H4 (cell line): ENCODE results near the gene ERBB2. TPM values are rescaled to one million over a fixed set of nuclear protein-coding genes. Genes with fewer than 3 reads are reported as not detected.
"Not testable (repeated sequence)": the region's sequence is repeated elsewhere in the genome, so short reads cannot be mapped to it uniquely, and the experiment has no call there.

ENCODE experiments used
- DNase-seq: peaks from one replicate; pipeline ENCODE4 v3.0.0-alpha.2; 2015; ENCODE audit warnings: low spot score
- total RNA-seq: library from RNA; depleted of rRNA; stranded (reverse); fragments of >200 nt; shearing (Covaris generic); gene quantifications from 2 replicates; pipeline ENCODE4 v1.2.3, GENCODE V29; 2014

The ERBB2 gene
- total RNA-seq, 1 experiment from 2014 or later: 10.1 TPM

DNA sequence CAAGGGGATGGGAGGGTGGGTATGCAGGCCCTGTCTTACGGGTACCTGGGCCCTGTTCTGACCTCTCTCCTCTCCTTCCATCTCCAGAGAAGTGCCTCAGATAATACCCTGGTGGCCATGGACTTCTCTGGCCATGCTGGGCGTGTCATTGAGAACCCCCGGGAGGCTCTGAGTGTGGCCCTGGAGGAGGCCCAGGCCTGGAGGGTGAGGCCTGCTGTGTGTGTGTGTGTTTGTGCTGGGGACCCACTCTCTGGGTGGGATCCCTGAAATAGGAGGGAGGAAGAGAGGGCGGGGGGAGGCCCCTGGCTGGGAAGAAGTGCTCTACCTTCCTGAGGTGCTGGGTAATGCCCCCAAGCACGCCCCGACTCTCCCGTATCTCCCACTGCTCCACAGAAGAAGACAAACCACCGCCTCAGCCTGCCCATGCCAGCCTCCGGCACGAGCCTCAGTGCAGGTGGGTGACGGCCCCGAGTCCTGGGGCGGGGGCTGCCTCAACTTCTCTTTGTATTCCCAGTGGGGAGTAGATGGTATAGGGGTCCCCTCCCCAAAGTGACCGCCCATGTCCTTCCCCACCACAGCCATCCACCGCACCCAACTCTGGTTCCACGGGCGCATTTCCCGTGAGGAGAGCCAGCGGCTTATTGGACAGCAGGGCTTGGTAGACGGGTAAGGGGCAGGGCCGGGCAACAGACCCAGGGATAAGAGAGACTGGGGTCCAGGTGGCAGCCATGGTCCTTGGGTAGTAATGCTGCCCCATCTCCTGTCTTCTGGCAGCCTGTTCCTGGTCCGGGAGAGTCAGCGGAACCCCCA lies 45.7 kb downstream of the ERBB2 start:
- no peak for DNase-seq

DNA sequence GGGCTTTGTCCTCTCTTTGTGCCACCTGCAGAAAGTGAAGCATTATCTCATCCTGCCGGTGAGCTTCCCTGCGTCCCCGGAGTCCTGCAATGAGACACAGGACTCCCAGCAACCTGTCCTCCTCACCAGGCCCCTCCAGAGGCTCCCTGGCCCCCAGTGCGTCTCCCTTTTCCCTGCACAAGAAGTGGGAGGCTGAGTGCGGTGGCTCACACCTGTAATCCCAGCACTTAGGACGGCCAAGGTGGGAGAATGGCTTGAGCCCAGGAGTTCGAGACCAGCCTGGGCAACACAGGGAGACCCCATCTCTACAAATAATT lies 46.2 kb downstream of the ERBB2 start:
- DNase-seq: no peak

DNA sequence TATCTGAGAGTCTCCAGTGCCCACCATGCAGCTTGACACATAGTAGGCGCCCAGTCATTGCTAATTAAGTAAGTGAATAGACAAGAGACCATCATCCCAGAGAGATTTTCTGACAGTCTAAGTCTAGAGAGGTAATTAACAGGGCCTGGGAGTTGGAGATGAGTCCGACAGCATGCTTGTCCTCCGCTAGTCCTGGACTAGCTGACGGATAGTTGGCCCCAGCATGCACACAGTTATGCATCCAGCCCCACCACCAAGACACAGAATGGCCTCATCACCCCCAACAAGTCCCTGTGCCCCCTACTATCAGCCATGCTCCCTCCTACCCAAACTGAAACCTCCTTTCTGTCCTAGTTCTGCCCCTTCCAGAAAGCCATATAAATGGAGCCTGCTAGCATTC lies 47.9 kb downstream of the ERBB2 start:
- DNase-seq: no peak

DNA sequence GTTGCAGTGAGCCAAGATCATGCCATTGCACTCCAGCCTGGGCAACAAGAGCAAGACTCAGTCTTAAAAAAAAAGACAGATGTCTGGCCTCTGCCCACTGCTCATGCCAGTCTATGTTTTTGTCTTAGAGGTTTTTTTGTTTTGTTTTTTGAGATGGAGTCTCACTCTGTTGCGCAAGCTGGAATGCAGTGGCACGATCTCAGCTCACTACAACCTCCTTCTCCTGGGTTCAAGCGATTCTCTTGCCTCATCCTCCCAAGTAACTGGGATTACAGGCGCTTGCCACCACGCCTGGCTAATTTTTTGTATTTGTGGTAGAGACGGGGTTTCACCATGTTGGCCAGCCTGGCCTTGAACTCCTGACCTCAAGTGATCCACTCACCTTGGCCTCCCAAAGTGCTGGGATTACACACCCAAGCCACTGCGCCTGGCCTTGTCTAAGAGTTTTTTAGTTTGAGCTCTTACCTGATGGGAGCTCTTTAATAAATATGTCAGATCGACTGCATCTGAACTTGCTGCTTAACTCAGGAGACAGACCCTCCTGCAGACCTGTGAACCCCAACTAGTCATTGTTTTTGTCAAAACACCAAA lies 48.7 kb downstream of the ERBB2 start:
- DNase-seq: not testable (repeated sequence)

DNA sequence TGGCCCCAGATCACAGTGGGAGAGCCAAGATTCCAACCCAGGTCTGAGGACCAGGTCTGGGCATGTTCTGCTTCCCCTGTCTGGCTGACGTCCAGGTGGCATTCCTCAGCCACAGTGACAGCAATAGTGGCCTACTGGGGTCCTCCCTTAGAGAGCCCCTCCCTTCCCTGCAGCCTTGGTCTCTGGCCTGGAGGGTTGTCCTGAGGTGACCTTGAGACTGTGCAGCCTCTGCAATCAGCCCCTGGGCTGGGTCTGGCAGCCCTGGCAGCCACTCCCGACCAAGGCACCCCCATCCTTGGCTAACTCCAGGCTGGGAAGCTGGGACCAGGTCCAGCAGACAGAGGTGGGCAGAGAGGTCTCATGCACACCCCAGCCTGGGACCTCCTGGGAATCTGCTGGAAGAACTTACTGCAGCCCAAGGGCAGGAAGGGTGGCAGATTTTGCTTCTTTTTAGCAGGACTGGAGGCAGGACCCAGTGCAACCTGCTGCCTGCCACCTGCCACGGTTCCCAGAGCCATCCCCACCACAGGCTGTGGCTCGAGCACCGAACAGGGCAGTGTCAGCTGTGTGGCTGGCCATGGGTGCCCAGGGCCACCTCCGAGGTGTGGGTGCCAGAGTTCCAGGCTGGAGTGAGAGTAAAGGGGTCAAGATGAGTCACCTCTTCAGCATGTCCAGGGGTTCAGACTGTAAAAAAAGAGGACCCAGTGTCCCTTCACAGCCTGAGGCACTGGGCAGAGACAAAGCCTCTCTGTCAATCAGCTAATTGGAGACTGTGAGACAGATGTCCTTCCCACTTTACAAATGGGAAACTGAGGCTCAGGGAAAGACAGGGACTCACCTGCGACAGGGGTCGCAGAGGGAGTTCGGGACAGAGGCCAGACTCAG lies 50.5 kb downstream of the ERBB2 start:
- DNase-seq: no peak

DNA sequence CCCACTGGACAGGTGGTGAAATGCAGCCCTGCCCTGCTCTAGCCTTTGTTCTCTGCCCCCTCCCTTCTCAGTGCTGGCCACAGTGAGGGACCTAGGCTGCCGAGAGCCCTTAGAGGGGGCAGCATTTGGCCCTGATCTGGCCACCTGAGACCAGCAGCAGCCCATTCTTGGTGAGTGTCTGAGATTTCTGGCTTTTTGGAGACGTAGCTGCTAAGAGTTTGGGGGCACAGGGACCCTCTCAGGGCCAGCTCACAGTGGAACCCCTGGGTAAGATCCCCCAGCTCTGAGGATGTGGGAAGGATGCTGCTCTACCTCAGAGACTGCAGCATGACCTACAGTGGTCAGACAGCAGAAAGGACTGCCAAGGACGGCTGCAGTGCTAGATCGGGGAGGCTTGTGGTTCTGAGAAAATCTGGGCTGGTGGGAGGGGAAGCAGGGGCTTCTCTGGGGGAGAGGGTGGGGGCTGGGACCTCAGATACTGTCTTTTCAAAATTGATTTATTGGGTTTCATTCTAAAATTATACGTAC lies 51.2 kb downstream of the ERBB2 start:
- DNase-seq: no peak

DNA sequence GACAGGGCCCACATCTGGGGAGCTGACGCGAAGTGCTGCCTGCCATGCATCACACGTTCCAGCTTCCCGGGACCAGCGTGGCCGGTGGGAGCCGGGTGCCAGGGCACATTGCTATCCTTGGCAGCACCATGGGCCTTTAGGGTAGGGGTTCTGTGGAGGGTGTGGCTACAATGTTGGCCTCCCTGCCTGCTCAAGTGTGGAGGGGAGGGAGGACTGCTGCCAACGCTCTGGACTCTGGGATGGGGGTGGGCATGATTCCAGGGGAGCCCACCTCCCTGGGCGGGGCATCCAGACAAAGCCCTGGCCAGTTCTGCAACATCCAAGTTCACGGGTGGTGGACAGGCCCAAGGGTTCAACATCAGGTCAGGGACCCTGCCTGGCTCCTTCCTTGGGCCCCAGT lies 51.8 kb downstream of the ERBB2 start:
- DNase-seq: no peak

DNA sequence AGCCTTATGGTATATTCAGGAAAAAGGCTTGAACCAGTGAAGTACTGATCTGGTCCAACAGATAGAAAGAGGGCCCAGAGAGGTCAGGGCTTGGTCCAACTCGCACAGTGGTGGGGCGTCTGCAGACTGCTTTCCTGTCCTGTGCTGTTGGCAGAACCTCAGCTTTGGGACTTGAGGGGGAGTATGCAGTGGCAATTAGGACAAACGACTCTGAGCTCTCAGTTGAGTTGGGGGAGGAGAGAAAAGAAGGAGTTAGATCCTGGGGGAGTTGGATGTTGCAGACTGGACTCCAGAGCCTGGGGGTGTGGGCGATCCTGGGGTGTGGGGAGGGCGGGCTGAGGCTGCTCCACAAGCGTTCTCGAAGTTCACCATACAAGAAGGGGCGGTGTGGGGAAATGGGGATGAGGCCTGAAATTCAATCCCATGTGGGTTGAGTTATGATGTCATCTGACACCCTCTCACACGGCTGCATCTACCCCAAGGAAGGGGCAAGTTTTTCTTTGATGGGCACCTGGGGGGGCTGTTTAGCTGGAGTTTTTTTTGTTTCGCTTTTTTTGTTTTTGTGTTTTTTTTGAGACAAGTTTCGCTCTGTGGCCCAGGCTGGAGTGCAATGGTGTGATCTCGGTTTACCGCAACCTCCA lies 52.5 kb downstream of the ERBB2 start:
- no peak for DNase-seq

DNA sequence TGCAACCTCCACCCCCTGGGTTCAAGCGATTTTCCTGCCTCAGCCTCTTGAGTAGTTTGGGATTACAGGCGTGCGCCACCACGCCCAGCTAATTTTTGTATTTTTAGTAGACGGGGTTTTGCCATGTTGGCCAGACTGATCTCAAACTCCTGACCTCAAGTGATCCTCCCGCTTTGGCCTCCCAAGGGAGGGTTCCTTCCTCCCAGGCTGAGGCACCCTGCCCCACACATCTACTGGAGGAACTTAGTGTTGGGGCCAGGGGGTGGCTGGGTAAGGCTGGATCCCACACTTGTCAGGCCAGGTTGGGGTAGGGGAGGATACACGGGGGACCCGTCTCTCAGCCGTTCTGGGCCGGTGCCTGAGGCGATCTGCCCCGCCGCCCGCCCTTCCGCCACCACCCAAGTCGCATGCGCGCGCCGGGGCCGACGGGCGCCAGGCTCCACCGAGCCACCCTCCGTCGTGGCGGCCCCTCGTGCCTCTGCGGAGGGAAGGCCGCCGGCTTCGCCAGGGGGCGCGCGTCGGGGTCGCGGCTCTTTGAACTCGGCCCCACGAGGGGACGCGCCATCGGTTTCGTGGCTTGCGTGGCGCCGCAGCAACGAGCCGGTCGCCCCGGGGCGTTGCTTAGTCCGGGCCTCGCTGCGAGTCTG lies 53.8 kb downstream of the ERBB2 start:
- no peak for DNase-seq

DNA sequence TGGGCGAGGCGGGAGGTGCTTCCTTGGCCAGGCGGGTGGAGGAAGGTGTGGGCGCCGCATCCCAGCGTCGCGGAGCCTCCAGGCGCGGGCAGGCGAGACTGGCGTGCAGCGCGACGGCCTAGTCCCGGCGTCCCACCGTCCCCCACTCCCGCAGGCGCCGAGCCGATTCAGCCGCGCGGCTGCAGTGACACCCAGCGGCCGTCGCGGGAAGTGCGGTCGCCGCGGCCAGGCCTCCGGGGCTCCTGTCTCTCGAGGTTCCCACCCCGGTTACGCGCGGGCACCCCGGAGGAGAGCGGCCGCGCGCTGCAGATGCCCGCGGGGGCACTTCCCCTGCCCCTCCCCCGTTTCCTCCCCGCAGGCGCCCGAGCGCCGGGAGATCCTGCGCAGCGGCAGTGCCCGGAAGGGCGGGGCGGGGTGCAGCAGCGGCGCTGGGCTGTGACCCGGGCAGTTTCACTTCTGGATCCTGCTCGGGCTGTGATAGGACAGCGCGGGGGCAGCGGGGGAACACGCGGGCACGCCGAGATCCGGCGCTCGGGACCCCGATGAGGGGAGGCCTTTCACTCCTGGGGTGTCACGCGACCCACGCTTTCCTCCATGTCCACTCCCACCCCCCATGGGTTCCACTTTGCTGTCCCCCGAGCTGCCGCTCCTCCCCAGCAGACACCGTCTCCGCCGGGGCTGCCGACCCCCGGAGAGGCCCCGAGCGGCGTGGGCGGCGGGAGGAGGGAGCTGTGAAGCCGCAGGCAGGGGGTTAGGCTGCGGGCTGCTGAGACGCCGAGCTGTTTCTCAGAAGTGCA lies 54.5 kb downstream of the ERBB2 start:
- DNase-seq: peak; percentile 80

DNA sequence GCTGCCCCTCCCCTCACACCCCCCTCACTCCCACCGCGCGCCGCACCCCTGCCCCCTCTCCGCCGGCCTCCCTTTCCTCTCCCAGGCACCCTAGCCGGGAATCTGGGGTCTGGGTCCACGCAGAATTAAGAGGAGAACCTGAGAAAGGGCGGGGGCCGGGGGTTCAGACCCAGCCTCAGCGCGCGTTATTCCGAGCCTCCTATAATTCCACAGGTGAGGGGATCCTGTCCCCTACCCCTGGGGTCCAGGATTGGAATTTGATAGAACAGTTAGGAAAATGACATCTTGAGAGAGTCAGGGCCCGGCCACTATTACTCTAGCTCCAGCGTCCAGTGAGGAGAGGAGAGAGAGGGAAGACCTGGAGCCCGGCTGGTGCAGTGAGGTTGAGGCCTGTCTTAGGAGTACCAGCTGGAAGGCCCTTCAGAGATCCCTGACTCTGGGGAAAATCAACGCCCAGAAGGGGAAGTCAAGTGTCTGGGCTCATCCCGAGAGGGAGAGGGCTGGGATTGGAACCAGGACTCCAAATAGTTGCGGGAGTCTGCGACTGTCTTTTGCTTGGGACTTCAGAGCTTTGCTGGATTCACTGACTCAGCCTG lies 55.2 kb downstream of the ERBB2 start:
- no peak for DNase-seq

DNA sequence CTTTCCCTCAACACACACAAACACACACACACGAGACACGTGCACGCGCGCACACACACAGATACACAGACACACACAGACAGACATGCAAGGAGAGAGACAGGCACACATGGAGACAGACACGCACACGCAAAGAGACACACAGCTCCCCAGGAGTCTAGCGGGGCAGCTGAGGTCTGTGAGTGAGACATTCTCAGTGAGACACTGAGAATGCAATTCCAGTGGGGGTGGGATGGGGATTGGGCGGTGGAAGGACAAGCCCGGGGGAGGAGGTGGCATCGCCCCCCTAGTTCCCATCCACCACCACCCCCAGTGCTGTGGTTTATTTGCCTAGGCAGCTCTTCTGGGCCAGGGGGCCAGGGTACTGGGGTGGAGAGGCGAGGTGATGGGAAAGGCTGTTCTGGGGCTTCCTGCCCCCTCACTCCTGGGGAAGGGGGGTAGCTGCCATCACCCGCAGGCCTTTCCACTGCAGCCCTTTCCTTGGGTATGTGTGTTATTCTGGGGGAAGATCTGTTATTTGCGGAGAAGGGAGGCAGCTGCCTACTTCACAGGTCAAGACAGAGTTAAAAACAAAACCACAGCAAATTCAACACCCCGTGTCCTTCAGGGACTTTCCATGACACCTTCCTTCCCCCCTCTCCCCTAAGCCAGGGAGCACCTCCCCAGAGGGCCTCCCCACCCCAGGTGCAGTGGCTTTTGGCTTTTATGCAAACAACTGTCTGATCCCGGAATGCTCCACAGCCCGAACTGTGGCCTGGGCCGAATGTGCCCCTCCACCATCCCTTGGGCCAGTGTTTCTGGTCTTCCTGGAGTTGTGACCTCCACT lies 55.9 kb downstream of the ERBB2 start:
- no peak for DNase-seq

DNA sequence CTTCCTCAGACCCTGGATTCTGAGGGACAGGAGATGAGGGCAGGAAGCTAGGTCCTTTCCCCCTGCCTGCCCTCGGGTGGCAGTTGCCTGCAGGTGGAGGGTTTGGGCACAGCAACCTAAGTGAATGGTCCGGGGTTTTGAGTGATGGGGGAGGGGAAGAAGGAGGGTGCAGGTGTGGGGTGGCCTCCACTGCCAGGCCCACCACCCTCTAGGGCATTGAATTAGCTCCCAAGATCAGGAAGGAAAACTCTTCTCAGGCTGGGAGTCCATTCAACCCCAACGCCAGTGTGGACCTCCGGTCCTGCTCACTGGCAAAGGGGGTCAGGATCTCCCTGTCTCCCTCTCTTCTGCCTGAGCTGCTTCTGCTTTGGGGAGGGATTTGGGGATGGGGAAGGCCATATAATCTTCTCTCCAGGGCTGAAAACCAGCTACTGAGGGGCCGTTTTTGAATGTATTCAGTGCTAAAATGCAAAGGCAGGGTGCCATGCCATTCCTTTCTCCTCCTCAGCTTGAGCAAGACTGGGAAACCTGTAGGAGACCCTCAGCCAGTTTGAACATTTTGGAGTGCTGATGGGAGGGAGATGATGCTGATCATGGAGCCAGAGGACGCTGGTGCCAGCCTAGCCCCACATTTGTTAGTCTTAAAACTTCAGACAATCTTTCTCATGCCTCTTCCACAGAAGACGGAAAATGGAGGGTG lies 56.7 kb downstream of the ERBB2 start:
- DNase-seq: no peak

DNA sequence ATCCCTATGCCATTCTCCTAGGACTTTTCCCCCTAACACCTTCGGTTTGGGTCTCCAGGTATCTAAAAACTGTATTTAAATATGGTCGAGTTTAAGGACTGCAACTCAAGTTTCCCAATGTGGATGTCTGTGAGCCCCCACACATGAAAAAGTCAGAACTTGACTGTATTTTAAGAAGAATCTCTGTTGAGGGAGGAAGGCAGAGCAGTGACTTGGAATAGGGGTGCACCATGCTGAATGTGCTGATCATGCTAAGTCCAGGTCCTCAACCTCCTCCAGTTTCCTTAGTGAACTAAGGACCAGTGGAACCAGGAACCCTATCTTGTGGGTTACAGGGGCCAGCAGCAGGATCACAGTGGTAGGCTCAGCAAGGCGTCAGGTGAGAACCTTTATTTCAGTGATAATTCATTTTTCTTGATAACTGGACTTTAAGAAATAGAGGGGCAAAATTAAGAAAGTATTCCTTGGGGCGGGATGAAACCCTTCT lies 57.4 kb downstream of the ERBB2 start:
- DNase-seq: no peak

DNA sequence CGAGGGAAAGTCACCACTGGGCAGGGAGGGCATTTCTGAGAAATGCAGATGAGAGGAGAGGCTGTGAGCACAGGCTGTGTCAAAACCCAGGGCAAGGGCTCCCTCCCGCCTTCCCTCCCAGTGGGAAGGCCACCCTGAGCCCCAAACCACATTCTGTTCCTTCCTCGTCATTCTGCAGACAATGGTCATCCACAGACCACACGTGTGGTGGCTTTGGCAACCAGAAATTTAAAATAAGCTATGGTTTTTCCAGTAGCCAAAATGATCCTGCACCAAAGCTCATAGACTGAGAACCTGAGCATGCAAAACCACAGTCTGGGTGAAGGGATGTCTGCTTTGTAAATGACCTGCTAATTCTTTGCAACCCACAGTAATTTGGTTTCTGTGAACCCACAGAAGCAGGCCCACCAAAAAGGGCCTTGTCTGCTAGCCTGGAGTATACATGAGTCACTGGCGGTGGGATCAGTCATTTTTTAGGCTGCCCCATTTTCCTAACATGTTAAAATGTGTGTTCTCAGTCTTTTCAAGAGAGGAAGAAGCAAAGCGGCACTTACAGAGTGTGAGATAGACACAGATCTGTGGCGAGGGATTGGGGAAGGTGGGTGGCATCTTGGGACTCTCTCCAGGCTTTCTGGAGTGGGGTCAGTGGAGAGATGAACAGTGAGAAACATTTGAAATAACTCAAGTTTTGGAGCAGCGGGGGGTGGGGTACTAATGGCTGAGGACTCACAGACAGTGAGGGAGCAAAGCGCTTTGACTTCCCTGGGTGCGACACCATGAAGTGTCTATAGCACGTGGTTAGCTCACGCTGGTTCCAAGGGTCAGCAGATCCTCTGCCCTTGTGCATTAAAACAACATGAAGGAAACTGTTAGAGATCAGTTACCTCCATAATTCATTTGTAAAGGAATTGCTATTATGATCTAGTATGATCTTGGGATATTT lies 58.3 kb downstream of the ERBB2 start:
- peak; percentile 51 for DNase-seq

DNA sequence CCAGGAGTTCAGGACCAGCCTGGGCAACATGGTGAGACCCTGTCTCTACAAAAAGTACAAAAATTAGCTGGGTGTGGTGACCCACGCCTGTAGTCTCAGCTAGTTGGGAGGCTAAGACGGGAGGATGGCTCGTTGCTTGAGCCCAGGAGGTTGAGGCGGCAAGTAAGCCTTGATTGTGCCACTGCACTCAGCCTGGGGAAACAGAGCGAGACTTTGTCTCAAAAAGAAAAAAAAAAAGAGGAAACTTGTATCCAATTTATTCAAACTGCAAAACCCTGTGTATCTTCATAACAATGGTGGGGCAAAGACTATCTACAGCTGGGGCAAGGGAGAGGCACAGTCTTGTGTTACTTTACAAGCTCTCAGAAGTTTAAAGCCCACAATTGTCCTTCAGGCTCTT lies 59.3 kb downstream of the ERBB2 start:
- no peak for DNase-seq

DNA sequence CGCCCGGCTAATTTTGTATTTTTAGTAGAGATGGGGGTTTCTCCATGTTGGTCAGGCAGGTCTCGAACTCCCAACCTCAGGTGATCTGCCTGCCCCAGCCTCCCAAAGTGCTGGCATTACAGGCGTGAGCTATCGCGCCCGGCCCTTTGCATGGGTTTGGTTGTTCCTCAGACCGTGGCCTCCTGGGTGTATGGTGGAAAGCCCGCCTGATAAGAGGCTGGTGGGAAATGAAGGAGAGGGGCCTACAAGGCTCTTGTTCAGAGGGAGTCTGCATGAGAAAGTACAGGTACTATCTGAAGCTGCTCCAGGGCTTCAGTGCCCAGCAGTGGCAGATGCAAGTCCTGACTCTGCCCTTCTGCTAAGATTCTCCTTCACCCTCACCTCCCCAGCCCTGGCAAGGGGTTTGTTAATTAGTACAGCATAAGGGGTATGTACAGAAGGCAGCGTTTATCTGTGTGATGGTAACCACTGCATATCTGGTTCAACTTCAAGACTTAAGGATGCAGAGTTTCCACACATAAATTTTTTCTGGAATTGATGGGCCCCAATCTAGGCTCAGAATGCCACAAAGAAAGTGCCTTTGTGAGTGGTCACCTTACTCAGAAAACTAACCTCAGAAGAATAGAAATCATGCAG lies 62.1 kb downstream of the ERBB2 start:
- no peak for DNase-seq
